Omental fat pad (tissue), 4 donors: ENCODE measurements around the gene MBP. TPM values are rescaled to one million over a fixed set of nuclear protein-coding genes. Genes with fewer than 3 reads are reported as not detected.

Source experiments
- ATAC-seq: fragments of 150-250 bp; one replicate; pipeline ENCODE4 v1.9.1; 2016; ENCODE audit warnings: mild to moderate bottlenecking, moderate library complexity; ENCODE audit not compliant: low FRiP score
- DNase-seq: peaks from one replicate; pipeline ENCODE4 v3.0.0-alpha.2; 2019; ENCODE audit warnings: low spot score
- total RNA-seq, 4 donors: library from RNA; depleted of rRNA; stranded (reverse); fragments of >200 nt; gene quantifications; one replicate each; pipeline ENCODE4 v1.1.0, GENCODE V29; 2016
- TF ChIP-seq, protein P1 (sequence below), 3 donors: fragments of 450-650 bp; IDR thresholded peaks; one replicate each; pipeline ENCODE4 v1.5.1; 2016 to 2017; ENCODE audit warnings: antibody characterized with exemption in 3 of 3, mild to moderate bottlenecking in 3 of 3, moderate library complexity in 2 of 3

MBP gene
- total RNA-seq, 4 donors from 2014 or later: 27.4 to 50.9 (median 36.0) TPM

GRCh38 chr18:77001041-77001440 is 131.5 kb downstream of the MBP start:
- DNase-seq: no peak
- ATAC-seq: peak; percentile 26
- TF ChIP-seq, protein P1, sequence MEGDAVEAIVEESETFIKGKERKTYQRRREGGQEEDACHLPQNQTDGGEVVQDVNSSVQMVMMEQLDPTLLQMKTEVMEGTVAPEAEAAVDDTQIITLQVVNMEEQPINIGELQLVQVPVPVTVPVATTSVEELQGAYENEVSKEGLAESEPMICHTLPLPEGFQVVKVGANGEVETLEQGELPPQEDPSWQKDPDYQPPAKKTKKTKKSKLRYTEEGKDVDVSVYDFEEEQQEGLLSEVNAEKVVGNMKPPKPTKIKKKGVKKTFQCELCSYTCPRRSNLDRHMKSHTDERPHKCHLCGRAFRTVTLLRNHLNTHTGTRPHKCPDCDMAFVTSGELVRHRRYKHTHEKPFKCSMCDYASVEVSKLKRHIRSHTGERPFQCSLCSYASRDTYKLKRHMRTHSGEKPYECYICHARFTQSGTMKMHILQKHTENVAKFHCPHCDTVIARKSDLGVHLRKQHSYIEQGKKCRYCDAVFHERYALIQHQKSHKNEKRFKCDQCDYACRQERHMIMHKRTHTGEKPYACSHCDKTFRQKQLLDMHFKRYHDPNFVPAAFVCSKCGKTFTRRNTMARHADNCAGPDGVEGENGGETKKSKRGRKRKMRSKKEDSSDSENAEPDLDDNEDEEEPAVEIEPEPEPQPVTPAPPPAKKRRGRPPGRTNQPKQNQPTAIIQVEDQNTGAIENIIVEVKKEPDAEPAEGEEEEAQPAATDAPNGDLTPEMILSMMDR (IDR thresholded peaks at IDR 0.05): no peak

- TF ChIP-seq, protein P1 (IDR thresholded peaks at IDR 0.05): peak in 1 of 3 donors; percentile 89
- DNase-seq (no peak), ATAC-seq (no peak)
Measured at GRCh38 chr18:77000527-77000926, 132.1 kb downstream of the MBP start.

DNA sequence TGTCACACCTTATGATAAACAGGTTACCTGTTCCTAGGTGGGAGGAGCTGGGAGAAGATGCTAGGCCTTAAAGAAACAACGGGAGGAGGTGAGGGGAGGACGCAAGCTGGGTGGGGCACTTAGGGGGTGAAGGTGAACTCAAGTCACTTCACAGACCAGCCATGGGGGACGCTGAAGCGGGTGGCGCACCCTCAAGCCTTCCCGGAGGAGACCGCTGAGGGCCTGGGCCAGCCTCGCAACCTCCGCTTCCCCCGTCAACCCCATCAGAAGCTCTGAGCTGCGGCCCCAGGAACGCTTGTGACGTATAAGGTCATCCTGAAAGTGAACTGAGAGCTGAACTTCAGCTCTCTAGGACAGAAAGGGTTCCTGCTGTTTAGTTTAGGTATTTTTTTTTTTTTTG is 133.5 kb downstream of the MBP start:
- TF ChIP-seq, protein P1 (IDR thresholded peaks at IDR 0.05): no peak
- ATAC-seq: no peak
- no peak for DNase-seq

GRCh38 chr18:76997951-76998808 is 134.4 kb downstream of the MBP start:
- DNase-seq (no peak), ATAC-seq (no peak)
- TF ChIP-seq, protein P1 (IDR thresholded peaks at IDR 0.05): no peak

- ATAC-seq: no peak
- no peak for DNase-seq
- TF ChIP-seq, protein P1 (IDR thresholded peaks at IDR 0.05): no peak
Measured at GRCh38 chr18:76996429-76996828, 136.2 kb downstream of the MBP start.

- TF ChIP-seq, protein P1 (IDR thresholded peaks at IDR 0.05): no peak
- DNase-seq (no peak), ATAC-seq (no peak)
Measured at GRCh38 chr18:76995896-76996295, 136.7 kb downstream of the MBP start.

- DNase-seq: no peak
- TF ChIP-seq, protein P1 (IDR thresholded peaks at IDR 0.05): no peak
- ATAC-seq: no peak
Measured at GRCh38 chr18:76994086-76994654, 138.4 kb downstream of the MBP start.
